H1 (cell line): Measurements from ENCODE around the gene PHACTR1. TPM values are rescaled to one million over a fixed set of nuclear protein-coding genes. Genes with fewer than 3 reads are reported as not detected.

Experiments
- ATF3 ChIP-seq: IDR thresholded peaks from 2 replicates; pipeline ENCODE4 v1.6.1; 2011; ENCODE audit warnings: low read depth, mild to moderate bottlenecking, low read length; ENCODE audit not compliant: insufficient read depth
- GTF2F1 ChIP-seq: IDR thresholded peaks from 2 replicates; pipeline ENCODE4 v1.6.1; 2012; ENCODE audit warnings: low read depth, low read length, improper control_type of control experiment, borderline replicate concordance
- KDM4A ChIP-seq: IDR thresholded peaks from one replicate; pipeline ENCODE4 v1.7.1; 2012; ENCODE audit warnings: low read depth, mild to moderate bottlenecking, moderate library complexity, low read length, inconsistent platforms; ENCODE audit not compliant: severe bottlenecking
- SAP30 ChIP-seq: fragments of 300-600 bp; sonication (generic); IDR thresholded peaks from 2 replicates; pipeline ENCODE4 v1.7.1; 2012; ENCODE audit warnings: low read length, moderate library complexity, mild to moderate bottlenecking, inconsistent platforms; ENCODE audit not compliant: insufficient read depth, insufficient replicate concordance
- TAF1 ChIP-seq: IDR thresholded peaks from 2 replicates; pipeline ENCODE4 v1.6.1; 2011; ENCODE audit warnings: mild to moderate bottlenecking, low read depth, low read length
- polyA plus RNA-seq, 7 experiments: library from polyadenylated mRNA; depleted of rRNA in 3 of 7; stranded (reverse) in 5 of 7; unstranded in 2 of 7; fragments of >200 nt in 5 of 7; fragments of 200-250 nt in 2 of 7; gene quantifications; 1 replicate in 5 of 7; 2 replicates in 1 of 7; 4 replicates in 1 of 7; pipeline versions ENCODE4 v1.2.1 to v1.2.3, GENCODE V29; 2011 to 2013; ENCODE audit warnings: missing spikeins in 2 of 7, mixed read lengths in 2 of 7
- total RNA-seq: library from RNA; stranded (reverse); fragmentation: NEBNext Ultra II Directional; extraction: Animal tissue kit (Norgen Biotek cat#: 25700); gene quantifications from 2 replicates; pipeline ENCODE4 v1.2.1, GENCODE V29; 2021

Gene PHACTR1
- total and polyA plus RNA-seq, 2 of the 8 experiments (the other 6 are each of a cell fraction or from before 2014, with no cell fraction given): 3.9 to 17.1 TPM

DNA sequence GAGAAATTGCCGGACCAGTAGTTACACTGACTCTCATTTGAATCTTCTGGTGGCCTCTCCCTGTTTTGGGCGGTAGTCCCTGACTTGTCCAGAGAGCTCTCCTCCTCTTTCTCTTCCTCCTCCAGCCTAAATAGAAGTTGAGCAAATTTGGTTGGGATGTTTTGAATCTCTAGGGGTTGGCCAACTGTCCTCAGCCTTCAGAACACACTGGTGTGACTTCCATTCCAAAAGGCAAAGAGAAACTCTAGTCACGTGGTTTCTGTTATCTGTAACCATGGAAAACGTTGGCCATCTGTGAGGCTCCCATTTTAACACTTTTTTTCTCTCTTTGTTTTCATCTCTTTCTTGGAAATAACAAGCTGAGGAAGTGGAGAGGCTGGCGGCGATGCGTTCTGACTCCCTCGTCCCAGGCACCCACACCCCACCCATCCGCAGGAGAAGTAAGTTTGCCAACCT, 336.5 kb downstream of the PHACTR1 start (continued):
- TF ChIP-seq KDM4A (no peak), SAP30 (no peak), ATF3 (no peak), TAF1 (no peak), GTF2F1 (no peak)
